ENCODE results near the gene GART.

DNA sequence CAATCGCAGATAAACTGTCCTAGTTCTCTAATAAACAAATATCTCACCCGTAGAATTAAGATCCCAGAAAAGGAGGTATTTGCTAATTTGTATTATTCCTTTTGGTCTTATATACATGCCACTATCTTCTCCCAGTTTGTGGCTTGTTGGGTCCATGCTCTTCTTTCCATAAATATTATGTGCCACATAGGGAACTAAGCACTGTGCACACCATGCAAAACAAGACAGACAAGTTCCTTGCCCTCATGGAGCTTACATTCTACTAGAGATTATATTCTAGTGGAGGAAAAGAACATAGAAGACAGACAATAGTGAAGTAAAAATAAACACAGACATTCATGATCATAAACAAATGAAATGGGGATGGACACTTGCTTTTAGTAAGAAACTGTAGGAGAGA lies 4.7 kb downstream of the GART start:
- TF ChIP-seq EP300 (IDR thresholded peaks at IDR 0.05; ENCODE audit: borderline replicate concordance in 1 of 2, control insufficient read depth in 1 of 2, low read depth in 2 of 2, low read length in 2 of 2) (no peak), POLR2A (IDR thresholded peaks at IDR 0.05; ENCODE audit: low read depth, low read length) (no peak), NFYB (IDR thresholded peaks at IDR 0.05; ENCODE audit: insufficient read depth, low read depth, low read length) (no peak), TCF12 (IDR thresholded peaks at IDR 0.05; ENCODE audit: low read depth, low read length) (no peak), ZZZ3 (IDR thresholded peaks at IDR 0.05; ENCODE audit: control insufficient read depth, insufficient read length, low read depth) (no peak), GABPA (IDR thresholded peaks at IDR 0.05; ENCODE audit: low read depth) (no peak), EGR1 (IDR thresholded peaks at IDR 0.05; ENCODE audit: borderline replicate concordance in 1 of 2, low read depth in 2 of 2, low read length in 2 of 2) (no peak), NRF1 (conservative IDR thresholded peaks at IDR 0.05; ENCODE audit: low read depth, low read length) (no peak), CBX3 (IDR thresholded peaks at IDR 0.05; ENCODE audit: borderline replicate concordance, low read depth) (no peak)
- TF ChIP-seq, protein P1, sequence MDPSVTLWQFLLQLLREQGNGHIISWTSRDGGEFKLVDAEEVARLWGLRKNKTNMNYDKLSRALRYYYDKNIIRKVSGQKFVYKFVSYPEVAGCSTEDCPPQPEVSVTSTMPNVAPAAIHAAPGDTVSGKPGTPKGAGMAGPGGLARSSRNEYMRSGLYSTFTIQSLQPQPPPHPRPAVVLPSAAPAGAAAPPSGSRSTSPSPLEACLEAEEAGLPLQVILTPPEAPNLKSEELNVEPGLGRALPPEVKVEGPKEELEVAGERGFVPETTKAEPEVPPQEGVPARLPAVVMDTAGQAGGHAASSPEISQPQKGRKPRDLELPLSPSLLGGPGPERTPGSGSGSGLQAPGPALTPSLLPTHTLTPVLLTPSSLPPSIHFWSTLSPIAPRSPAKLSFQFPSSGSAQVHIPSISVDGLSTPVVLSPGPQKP (IDR thresholded peaks at IDR 0.05; ENCODE audit: low read depth, low read length), result no peak
- TF ChIP-seq, protein P2, sequence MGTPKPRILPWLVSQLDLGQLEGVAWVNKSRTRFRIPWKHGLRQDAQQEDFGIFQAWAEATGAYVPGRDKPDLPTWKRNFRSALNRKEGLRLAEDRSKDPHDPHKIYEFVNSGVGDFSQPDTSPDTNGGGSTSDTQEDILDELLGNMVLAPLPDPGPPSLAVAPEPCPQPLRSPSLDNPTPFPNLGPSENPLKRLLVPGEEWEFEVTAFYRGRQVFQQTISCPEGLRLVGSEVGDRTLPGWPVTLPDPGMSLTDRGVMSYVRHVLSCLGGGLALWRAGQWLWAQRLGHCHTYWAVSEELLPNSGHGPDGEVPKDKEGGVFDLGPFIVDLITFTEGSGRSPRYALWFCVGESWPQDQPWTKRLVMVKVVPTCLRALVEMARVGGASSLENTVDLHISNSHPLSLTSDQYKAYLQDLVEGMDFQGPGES (IDR thresholded peaks at IDR 0.05), result no peak
- TF ChIP-seq, protein P3, sequence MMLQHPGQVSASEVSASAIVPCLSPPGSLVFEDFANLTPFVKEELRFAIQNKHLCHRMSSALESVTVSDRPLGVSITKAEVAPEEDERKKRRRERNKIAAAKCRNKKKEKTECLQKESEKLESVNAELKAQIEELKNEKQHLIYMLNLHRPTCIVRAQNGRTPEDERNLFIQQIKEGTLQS (IDR thresholded peaks at IDR 0.05; ENCODE audit: borderline replicate concordance, extremely low read depth, low read depth, low read length), result no peak
- TF ChIP-seq, protein P4, sequence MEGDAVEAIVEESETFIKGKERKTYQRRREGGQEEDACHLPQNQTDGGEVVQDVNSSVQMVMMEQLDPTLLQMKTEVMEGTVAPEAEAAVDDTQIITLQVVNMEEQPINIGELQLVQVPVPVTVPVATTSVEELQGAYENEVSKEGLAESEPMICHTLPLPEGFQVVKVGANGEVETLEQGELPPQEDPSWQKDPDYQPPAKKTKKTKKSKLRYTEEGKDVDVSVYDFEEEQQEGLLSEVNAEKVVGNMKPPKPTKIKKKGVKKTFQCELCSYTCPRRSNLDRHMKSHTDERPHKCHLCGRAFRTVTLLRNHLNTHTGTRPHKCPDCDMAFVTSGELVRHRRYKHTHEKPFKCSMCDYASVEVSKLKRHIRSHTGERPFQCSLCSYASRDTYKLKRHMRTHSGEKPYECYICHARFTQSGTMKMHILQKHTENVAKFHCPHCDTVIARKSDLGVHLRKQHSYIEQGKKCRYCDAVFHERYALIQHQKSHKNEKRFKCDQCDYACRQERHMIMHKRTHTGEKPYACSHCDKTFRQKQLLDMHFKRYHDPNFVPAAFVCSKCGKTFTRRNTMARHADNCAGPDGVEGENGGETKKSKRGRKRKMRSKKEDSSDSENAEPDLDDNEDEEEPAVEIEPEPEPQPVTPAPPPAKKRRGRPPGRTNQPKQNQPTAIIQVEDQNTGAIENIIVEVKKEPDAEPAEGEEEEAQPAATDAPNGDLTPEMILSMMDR (IDR thresholded peaks at IDR 0.05 in 2 of 3, conservative IDR thresholded peaks at IDR 0.05 in 1 of 3; ENCODE audit: control insufficient read depth in 2 of 3, extremely low read depth in 1 of 3, insufficient read depth in 1 of 3, low read depth in 3 of 3, low read length in 3 of 3), result no peak
- TF ChIP-seq, protein P5, sequence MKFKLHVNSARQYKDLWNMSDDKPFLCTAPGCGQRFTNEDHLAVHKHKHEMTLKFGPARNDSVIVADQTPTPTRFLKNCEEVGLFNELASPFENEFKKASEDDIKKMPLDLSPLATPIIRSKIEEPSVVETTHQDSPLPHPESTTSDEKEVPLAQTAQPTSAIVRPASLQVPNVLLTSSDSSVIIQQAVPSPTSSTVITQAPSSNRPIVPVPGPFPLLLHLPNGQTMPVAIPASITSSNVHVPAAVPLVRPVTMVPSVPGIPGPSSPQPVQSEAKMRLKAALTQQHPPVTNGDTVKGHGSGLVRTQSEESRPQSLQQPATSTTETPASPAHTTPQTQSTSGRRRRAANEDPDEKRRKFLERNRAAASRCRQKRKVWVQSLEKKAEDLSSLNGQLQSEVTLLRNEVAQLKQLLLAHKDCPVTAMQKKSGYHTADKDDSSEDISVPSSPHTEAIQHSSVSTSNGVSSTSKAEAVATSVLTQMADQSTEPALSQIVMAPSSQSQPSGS (IDR thresholded peaks at IDR 0.05; ENCODE audit: low read length), result no peak

All from GM12878 (cell line).